GM19043 (cell line): ENCODE results near the gene SLC12A8.
"Not testable (repeated sequence)": the region's sequence is repeated elsewhere in the genome, so short reads cannot be mapped to it uniquely, and the experiment has no call there.

Experiments used
- ATAC-seq: cut with Tn5 transposase; IDR thresholded peaks from one replicate; pipeline ENCODE4 v1.9.1; 2021; ENCODE audit warnings: low read depth; ENCODE audit not compliant: unreplicated experiment

The SLC12A8 gene

GRCh38 chr3:125083776-125084175 is 128.8 kb downstream of the SLC12A8 start:
- no peak for ATAC-seq

- not testable (repeated sequence) for ATAC-seq
These were observed 130.2 kb downstream of the SLC12A8 start for GRCh38 chr3:125082339-125082738.

GRCh38 chr3:125080077-125080476 is 132.5 kb downstream of the SLC12A8 start:
- ATAC-seq: no peak

GRCh38 chr3:125079675-125080045 is 132.9 kb downstream of the SLC12A8 start:
- ATAC-seq: no peak

GRCh38 chr3:125078951-125079674 is 133.4 kb downstream of the SLC12A8 start:
- no peak for ATAC-seq

- ATAC-seq: no peak
These were observed 134.7 kb downstream of the SLC12A8 start for GRCh38 chr3:125077864-125078263.

GRCh38 chr3:125076464-125076863 is 136.1 kb downstream of the SLC12A8 start:
- ATAC-seq: no peak

- ATAC-seq: no peak
These were observed 136.8 kb downstream of the SLC12A8 start for GRCh38 chr3:125075738-125076137.

- no peak for ATAC-seq
These were observed 139.1 kb downstream of the SLC12A8 start for GRCh38 chr3:125073390-125073905.

- no peak for ATAC-seq
These were observed 139.7 kb downstream of the SLC12A8 start for GRCh38 chr3:125072749-125073389.

- ATAC-seq: no peak
These were observed 140.2 kb downstream of the SLC12A8 start for GRCh38 chr3:125072301-125072700.

- no peak for ATAC-seq
These were observed 142.4 kb downstream of the SLC12A8 start for GRCh38 chr3:125069968-125070745.

GRCh38 chr3:125069452-125069851 is 143.1 kb downstream of the SLC12A8 start:
- ATAC-seq: no peak

GRCh38 chr3:125068265-125068664 is 144.3 kb downstream of the SLC12A8 start:
- ATAC-seq: no peak

GRCh38 chr3:125067225-125067624 is 145.3 kb downstream of the SLC12A8 start:
- ATAC-seq: no peak

GRCh38 chr3:125062904-125063618 is 149.5 kb downstream of the SLC12A8 start:
- no peak for ATAC-seq

GRCh38 chr3:125061646-125062045 is 150.9 kb downstream of the SLC12A8 start:
- ATAC-seq: no peak

GRCh38 chr3:125061170-125061569 is 151.4 kb downstream of the SLC12A8 start:
- ATAC-seq: no peak

- no peak for ATAC-seq
These were observed 152.9 kb downstream of the SLC12A8 start for GRCh38 chr3:125059488-125060245.

- no peak for ATAC-seq
These were observed 153.6 kb downstream of the SLC12A8 start for GRCh38 chr3:125058959-125059358.
